Suprapubic skin (tissue), 3 donors: Measurements from ENCODE around the gene KIF6.

ENCODE experiments used
- POLR2AphosphoS5 ChIP-seq, 3 donors: sonication (generic); formaldehyde crosslinking; IDR thresholded peaks; one replicate each; pipeline ENCODE4 v1.6.1; 2017; ENCODE audit warnings: antibody characterized with exemption in 3 of 3
- TF ChIP-seq, protein P1 (sequence below), 2 donors: fragments of 200-600 bp in 1 of 2; fragments of 450-650 bp in 1 of 2; sonication (generic) in 1 of 2; IDR thresholded peaks; one replicate each; pipeline ENCODE4 v1.5.1; 2016 to 2019; ENCODE audit warnings: antibody characterized with exemption in 2 of 2, mild to moderate bottlenecking in 1 of 2, moderate library complexity in 1 of 2

DNA sequence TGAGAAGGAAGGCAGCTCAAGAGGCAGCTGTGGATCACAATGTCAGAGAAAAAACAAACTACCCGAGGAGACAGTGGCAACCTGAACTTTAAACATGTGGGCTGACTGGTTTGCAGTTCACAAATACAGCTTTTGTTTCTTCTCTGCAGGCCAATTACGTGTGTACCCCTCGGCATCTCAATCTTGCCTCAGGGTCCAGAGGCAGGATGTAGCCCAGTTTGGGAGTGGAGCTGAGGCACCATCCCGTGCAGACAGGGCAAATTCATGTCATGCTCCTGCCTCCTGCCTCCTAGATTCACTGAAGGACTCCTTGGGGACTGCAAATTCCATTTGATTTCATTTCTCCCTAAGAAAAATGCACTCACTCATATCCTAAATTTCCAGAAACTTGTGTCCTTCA is 308.5 kb downstream of the KIF6 start:
- TF ChIP-seq POLR2AphosphoS5 (IDR thresholded peaks at IDR 0.05): peak in 1 of 3 donors; percentile 59
- TF ChIP-seq, protein P1, sequence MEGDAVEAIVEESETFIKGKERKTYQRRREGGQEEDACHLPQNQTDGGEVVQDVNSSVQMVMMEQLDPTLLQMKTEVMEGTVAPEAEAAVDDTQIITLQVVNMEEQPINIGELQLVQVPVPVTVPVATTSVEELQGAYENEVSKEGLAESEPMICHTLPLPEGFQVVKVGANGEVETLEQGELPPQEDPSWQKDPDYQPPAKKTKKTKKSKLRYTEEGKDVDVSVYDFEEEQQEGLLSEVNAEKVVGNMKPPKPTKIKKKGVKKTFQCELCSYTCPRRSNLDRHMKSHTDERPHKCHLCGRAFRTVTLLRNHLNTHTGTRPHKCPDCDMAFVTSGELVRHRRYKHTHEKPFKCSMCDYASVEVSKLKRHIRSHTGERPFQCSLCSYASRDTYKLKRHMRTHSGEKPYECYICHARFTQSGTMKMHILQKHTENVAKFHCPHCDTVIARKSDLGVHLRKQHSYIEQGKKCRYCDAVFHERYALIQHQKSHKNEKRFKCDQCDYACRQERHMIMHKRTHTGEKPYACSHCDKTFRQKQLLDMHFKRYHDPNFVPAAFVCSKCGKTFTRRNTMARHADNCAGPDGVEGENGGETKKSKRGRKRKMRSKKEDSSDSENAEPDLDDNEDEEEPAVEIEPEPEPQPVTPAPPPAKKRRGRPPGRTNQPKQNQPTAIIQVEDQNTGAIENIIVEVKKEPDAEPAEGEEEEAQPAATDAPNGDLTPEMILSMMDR (IDR thresholded peaks at IDR 0.05): no peak
